ENCODE data around the gene FAM168A. TPM values are rescaled to one million over a fixed set of nuclear protein-coding genes. Genes with fewer than 3 reads are reported as not detected.

Gene FAM168A
- total and polyA plus RNA-seq, 10 of the 15 experiments (the other 5 are each of a cell fraction or from before 2014, with no cell fraction given), result 1.7 to 20.0 (median 10.0) TPM

GRCh38 chr11:73420136-73420535 lies 177.8 kb downstream of the FAM168A start:
- ATAC-seq (no peak), DNase-seq (ENCODE audit: low read depth, low spot score) (no peak), FAIRE-seq (no peak)
- POLR2A ChIA-PET, result no interaction called here
- BruUV-seq (replicated peaks), result no TSS peak
- H4K20me1 ChIP-seq (ENCODE audit: control insufficient read depth, insufficient read depth), result no peaks in the 10 kb centered on the region
- in situ Hi-C loops (cut with MboI) (no loop called here), intact Hi-C loops (cut with micrococcal nuclease; ENCODE audit: unreplicated experiment) (no loop called here)
- H3K9ac ChIP-seq (ENCODE audit: control insufficient read depth, insufficient read depth, low read length), result no peak overlapping the region
- peaks cover 0 to 4% of the 10 kb centered on the region in 2 experiments; a peak in 2 of 4 replicates for H3K36me3 ChIP-seq (ENCODE audit: control insufficient read depth in 2 of 2, insufficient read depth in 2 of 2, low read length in 1 of 2)
- no peaks in the 10 kb centered on the region for H3K9me3 ChIP-seq (replicated peaks; ENCODE audit: control insufficient read depth, insufficient read depth, low read length)
- no peaks in the 10 kb centered on the region for H3K79me2 ChIP-seq (ENCODE audit: control insufficient read depth, insufficient read depth, low read length)
- H2AFZ ChIP-seq (ENCODE audit: control insufficient read depth, low read depth, low read length), result no peak overlapping the region
- CTCF ChIA-PET, result interaction anchor here (1.0 to 1.2 kb wide), 2 partner anchors 15 to 241 kb away, joined by 3 to 4 read pairs; no protein-coding TSS in a partner anchor
- H3K4me1 ChIP-seq (ENCODE audit: control insufficient read depth, insufficient read depth, low read length), result peaks cover 3% of the 10 kb centered on the region; the same call in 1 of the 2 replicates
- SMC1A ChIA-PET (ENCODE audit: uncharacterized antibody, unreplicated experiment), result no interaction called here
- H3K4me3 ChIP-seq, result no peak overlapping the region
- RAD21 ChIA-PET (ENCODE audit: unreplicated experiment), result no interaction called here
- H3K27me3 ChIP-seq (replicated peaks in 1 of 2; ENCODE audit: control insufficient read depth in 2 of 2, insufficient read depth in 2 of 2, low read length in 1 of 2), result no peaks in the 10 kb centered on the region
- no peak overlapping the region for H3K27ac ChIP-seq (ENCODE audit: control insufficient read depth, insufficient read depth)
- H3K4me2 ChIP-seq (ENCODE audit: control insufficient read depth, insufficient read depth), result no peak overlapping the region
- no peak for TF ChIP-seq HDAC2 (IDR thresholded peaks at IDR 0.05)
- TF ChIP-seq ZBTB11 (CRISPR knock-in tag; IDR thresholded peaks at IDR 0.05), result no peak
- TF ChIP-seq CREB1 (IDR thresholded peaks at IDR 0.05; ENCODE audit: low read depth), result no peak
- TF ChIP-seq YBX1 (IDR thresholded peaks at IDR 0.05), result no peak
- TF ChIP-seq MYC (IDR thresholded peaks at IDR 0.05; ENCODE audit: insufficient read depth, insufficient read length, insufficient replicate concordance, low read length, severe bottlenecking), result no peak
- no peak for TF ChIP-seq CHD4 (IDR thresholded peaks at IDR 0.05)
- TF ChIP-seq NFIC (IDR thresholded peaks at IDR 0.05; ENCODE audit: low read depth, low read length), result no peak
- no peak for TF ChIP-seq CBFB (IDR thresholded peaks at IDR 0.05; ENCODE audit: low read depth)
- no peak for TF ChIP-seq FOS (IDR thresholded peaks at IDR 0.05; ENCODE audit: borderline replicate concordance, extremely low read depth, insufficient read length)
- TF ChIP-seq E2F8 (IDR thresholded peaks at IDR 0.05; ENCODE audit: low read depth, partially characterized antibody), result no peak
- no peak for TF ChIP-seq BRCA1 (IDR thresholded peaks at IDR 0.05; ENCODE audit: low read depth, low read length)
- no peak for TF ChIP-seq IRF3 (IDR thresholded peaks at IDR 0.05)
- TF ChIP-seq DPF2 (IDR thresholded peaks at IDR 0.05), result no peak
- TF ChIP-seq POLR2AphosphoS5 (IDR thresholded peaks at IDR 0.05; ENCODE audit: low read length), result no peak
- TF ChIP-seq BCL3 (IDR thresholded peaks at IDR 0.05; ENCODE audit: borderline replicate concordance, insufficient read depth, low read depth, low read length, poor library complexity, severe bottlenecking), result no peak
- no peak for TF ChIP-seq TARDBP (IDR thresholded peaks at IDR 0.05; ENCODE audit: borderline replicate concordance)
- no peak for TF ChIP-seq ETV6 (conservative IDR thresholded peaks at IDR 0.05 in 1 of 2, IDR thresholded peaks at IDR 0.05 in 1 of 2; ENCODE audit: borderline replicate concordance in 1 of 2, low read depth in 1 of 2)
